ENCODE data around the gene PSMD11. TPM values are rescaled to one million over a fixed set of nuclear protein-coding genes. Genes with fewer than 3 reads are reported as not detected.
"Not testable (repeated sequence)": the region's sequence is repeated elsewhere in the genome, so short reads cannot be mapped to it uniquely, and the experiment has no call there.

PSMD11 gene
- total RNA-seq, 1 experiment from 2014 or later: 169 TPM

- H3K27me3 Mint-ChIP-seq (ENCODE audit: low read depth): no peaks in the 10 kb centered on the region
- peaks cover 54 to 83% (median 73%) of the 10 kb centered on the region in 3 experiments for H3K36me3 Mint-ChIP-seq (ENCODE audit: insufficient read depth in 1 of 3, low read depth in 3 of 3)
- no peak overlapping the region for H2BK5ac ChIP-seq (ENCODE audit: insufficient read length, low read length)
- no peak overlapping the region for H3K56ac ChIP-seq (ENCODE audit: insufficient read length, low read depth, low read length)
- H3K9me3 Mint-ChIP-seq: no peaks in the 10 kb centered on the region
- H3K27ac Mint-ChIP-seq: no peak overlapping the region
- no peak overlapping the region for H2BK120ac ChIP-seq (ENCODE audit: low read depth, low read length, poor library complexity, severe bottlenecking)
- H3K18ac ChIP-seq (ENCODE audit: insufficient read length, low read depth, low read length): no peak overlapping the region
- peaks cover 20 to 21% of the 10 kb centered on the region in 2 experiments for H3K4me1 Mint-ChIP-seq
- WGBS (ENCODE audit: extremely low coverage, insufficient read length, low lambda C conversion rate): no CpG with 5 or more reads among the region's 5 CpGs
- no peak overlapping the region for H3K4ac ChIP-seq (ENCODE audit: low read depth, low read length)
- H3K4me2 ChIP-seq (ENCODE audit: insufficient read depth, insufficient read length, low read length): no peak overlapping the region
- H2AFZ ChIP-seq (ENCODE audit: low read length): no peak overlapping the region
- H3K79me1 ChIP-seq (ENCODE audit: insufficient read depth, low read depth, low read length, poor library complexity, severe bottlenecking): peaks cover 11% of the 10 kb centered on the region
- no peak overlapping the region for H3K9ac ChIP-seq (ENCODE audit: extremely low read depth, insufficient read length, low read length)
- no peak overlapping the region for H3K27ac ChIP-seq (ENCODE audit: insufficient read length, low read depth, low read length)
- no peak overlapping the region for H3K4me3 Mint-ChIP-seq
- no peak overlapping the region for H2BK12ac ChIP-seq (ENCODE audit: insufficient read length, low read depth, low read length)
- H3K4me1 ChIP-seq (ENCODE audit: insufficient read depth, low read length): no peaks in the 10 kb centered on the region
- H4K5ac ChIP-seq (ENCODE audit: insufficient read length, low read depth, low read length): no peak overlapping the region
- no peak overlapping the region for H4K91ac ChIP-seq (ENCODE audit: insufficient read length, low read depth, low read length)
- no peak overlapping the region for H2BK20ac ChIP-seq (ENCODE audit: low read depth, low read length, poor library complexity, severe bottlenecking)
- H2BK15ac ChIP-seq (ENCODE audit: low read depth, low read length): no peak overlapping the region
- DNase-seq: no peak
- H2AK5ac ChIP-seq (ENCODE audit: insufficient read length, low read length): no peak overlapping the region
- no peaks in the 10 kb centered on the region for H3K27me3 ChIP-seq (ENCODE audit: insufficient read depth, low read length)
- H3T11ph ChIP-seq (ENCODE audit: low read length): no peak overlapping the region
- peaks cover 18% of the 10 kb centered on the region for H3K79me2 ChIP-seq (ENCODE audit: insufficient read depth, low read length)
- H3K23me2 ChIP-seq (ENCODE audit: insufficient read length, low read depth, low read length, poor library complexity, severe bottlenecking): peaks cover 7% of the 10 kb centered on the region
- TF ChIP-seq CTCF (conservative IDR thresholded peaks at IDR 0.05): no peak
- no peaks in the 10 kb centered on the region for H4K20me1 ChIP-seq (ENCODE audit: control insufficient read depth, insufficient read depth, insufficient read length)
- H3K23ac ChIP-seq (ENCODE audit: insufficient read length, low read depth, low read length): no peak overlapping the region
- H3K9me3 ChIP-seq (ENCODE audit: control insufficient read depth, low read depth, low read length): no peaks in the 10 kb centered on the region
- H4K8ac ChIP-seq (replicated peaks; ENCODE audit: insufficient read length, low read depth, low read length): no peak overlapping the region
- H3K14ac ChIP-seq (ENCODE audit: insufficient read depth, low read length): no peak overlapping the region
These were observed 5.7 kb downstream of the PSMD11 start for GRCh38 chr17:32449963-32450362.

GRCh38 chr17:32450379-32450778 is 6.1 kb downstream of the PSMD11 start:
- not testable (repeated sequence) for H3K4me2 ChIP-seq (ENCODE audit: insufficient read depth, insufficient read length, low read length); H3K9me3 ChIP-seq (ENCODE audit: control insufficient read depth, low read depth, low read length); H3K9ac ChIP-seq (ENCODE audit: extremely low read depth, insufficient read length, low read length); H3K4me1 ChIP-seq (ENCODE audit: insufficient read depth, low read length); H4K91ac ChIP-seq (ENCODE audit: insufficient read length, low read depth, low read length); H4K8ac ChIP-seq (replicated peaks; ENCODE audit: insufficient read length, low read depth, low read length); H2AFZ ChIP-seq (ENCODE audit: low read length); H2BK120ac ChIP-seq (ENCODE audit: low read depth, low read length, poor library complexity, severe bottlenecking); H3K4me3 Mint-ChIP-seq; H3K56ac ChIP-seq (ENCODE audit: insufficient read length, low read depth, low read length); H3K23ac ChIP-seq (ENCODE audit: insufficient read length, low read depth, low read length); H2BK5ac ChIP-seq (ENCODE audit: insufficient read length, low read length); H2BK15ac ChIP-seq (ENCODE audit: low read depth, low read length); H3K4ac ChIP-seq (ENCODE audit: low read depth, low read length); H3T11ph ChIP-seq (ENCODE audit: low read length); DNase-seq; H3K18ac ChIP-seq (ENCODE audit: insufficient read length, low read depth, low read length); H4K5ac ChIP-seq (ENCODE audit: insufficient read length, low read depth, low read length); H3K27me3 Mint-ChIP-seq (ENCODE audit: low read depth); H2AK5ac ChIP-seq (ENCODE audit: insufficient read length, low read length); H4K20me1 ChIP-seq (ENCODE audit: control insufficient read depth, insufficient read depth, insufficient read length); H3K14ac ChIP-seq (ENCODE audit: insufficient read depth, low read length); H3K9me3 Mint-ChIP-seq; H3K23me2 ChIP-seq (ENCODE audit: insufficient read length, low read depth, low read length, poor library complexity, severe bottlenecking); H3K27me3 ChIP-seq (ENCODE audit: insufficient read depth, low read length); H2BK12ac ChIP-seq (ENCODE audit: insufficient read length, low read depth, low read length); H2BK20ac ChIP-seq (ENCODE audit: low read depth, low read length, poor library complexity, severe bottlenecking); H3K27ac ChIP-seq (ENCODE audit: insufficient read length, low read depth, low read length)
- WGBS (ENCODE audit: extremely low coverage, insufficient read length, low lambda C conversion rate): no CpG with 5 or more reads among the region's 6 CpGs
- Histone ChIP-seq H3K79me1 (ENCODE audit: insufficient read depth, low read depth, low read length, poor library complexity, severe bottlenecking) (peaks cover 11% of the 10 kb centered on the region), H3K79me2 (ENCODE audit: insufficient read depth, low read length) (peaks cover 14% of the 10 kb centered on the region)
- peaks cover 58 to 87% (median 78%) of the 10 kb centered on the region in 3 experiments for H3K36me3 Mint-ChIP-seq (ENCODE audit: insufficient read depth in 1 of 3, low read depth in 3 of 3)
- H3K4me1 Mint-ChIP-seq: peaks cover 15 to 17% of the 10 kb centered on the region in 2 experiments
- peak overlapping the region in 1 of 3 experiments; percentile 48; a peak in 1 of 7 replicates for H3K27ac Mint-ChIP-seq
